GM20431 (cell line): Measurements from ENCODE around the gene MMGT1.
"Not testable (repeated sequence)": the region's sequence is repeated elsewhere in the genome, so short reads cannot be mapped to it uniquely, and the experiment has no call there.

ENCODE experiments used
- in situ Hi-C: fragments of 300-500 bp; cut with MseI, MboI; formaldehyde crosslinking; loops from one replicate; pipeline ENCODE4 v1.15.0; 2020; ENCODE audit warnings: low sequenced_read_pairs; ENCODE audit not compliant: unreplicated experiment

Gene MMGT1

DNA sequence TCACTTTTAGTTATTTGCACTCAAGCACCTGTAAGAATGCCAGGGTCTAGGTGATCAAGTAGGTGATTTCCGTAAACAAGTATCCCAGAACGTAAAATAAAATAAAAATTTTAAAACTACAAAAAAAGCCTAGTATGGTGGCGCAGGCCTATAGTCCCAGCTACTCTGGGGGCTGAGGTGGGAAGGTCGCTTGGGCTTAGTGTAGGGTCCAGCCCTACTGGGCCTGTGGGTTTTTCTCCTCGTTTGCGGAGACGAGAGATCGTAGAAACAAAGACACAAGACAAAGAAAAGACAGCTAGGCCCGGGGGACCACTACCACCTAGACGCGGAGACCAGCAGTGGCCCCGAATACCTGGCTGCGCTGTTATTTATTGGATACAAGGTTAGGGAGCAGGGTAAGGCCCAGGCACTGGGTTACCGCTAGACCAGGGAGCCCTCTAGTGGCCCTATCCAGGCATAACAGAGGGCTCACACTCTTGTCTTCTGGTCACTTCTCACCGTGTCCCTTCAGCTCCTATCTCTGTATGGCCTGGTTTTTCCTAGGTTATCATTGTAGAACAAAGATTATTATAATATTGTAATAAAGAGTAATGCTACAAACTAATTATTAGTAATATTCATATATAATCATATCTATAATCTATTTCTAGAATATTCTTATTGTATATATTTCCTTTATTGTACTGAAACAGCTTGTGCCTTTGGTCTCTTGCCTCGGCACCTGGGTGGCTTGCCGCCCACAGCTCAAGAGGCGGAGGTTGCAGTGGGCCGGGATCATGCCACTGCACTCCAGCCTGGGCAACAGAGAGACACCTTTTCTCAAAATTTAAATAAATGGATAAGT lies 41.9 kb downstream of the MMGT1 start:
- in situ Hi-C loops: no loop called here

DNA sequence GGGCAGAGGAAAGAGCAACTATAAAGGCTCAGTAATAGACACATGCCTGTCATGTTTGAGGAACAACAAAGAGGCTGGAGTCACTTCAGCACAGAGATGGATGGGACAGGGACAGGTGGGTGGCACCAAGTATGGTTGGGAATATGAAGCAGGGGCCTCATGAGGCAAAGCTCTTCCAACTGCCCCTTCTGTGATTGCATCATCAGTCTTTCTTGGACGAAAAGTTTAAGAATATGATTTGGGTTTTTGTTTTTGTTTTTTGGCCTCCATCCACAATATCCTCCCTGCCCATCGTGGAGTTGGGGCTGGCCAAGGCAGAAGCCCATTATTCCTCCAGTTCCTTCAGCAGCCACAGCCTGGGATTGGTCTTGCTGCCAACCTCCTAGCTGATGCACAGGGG lies 45.9 kb downstream of the MMGT1 start:
- in situ Hi-C loops: no loop called here

DNA sequence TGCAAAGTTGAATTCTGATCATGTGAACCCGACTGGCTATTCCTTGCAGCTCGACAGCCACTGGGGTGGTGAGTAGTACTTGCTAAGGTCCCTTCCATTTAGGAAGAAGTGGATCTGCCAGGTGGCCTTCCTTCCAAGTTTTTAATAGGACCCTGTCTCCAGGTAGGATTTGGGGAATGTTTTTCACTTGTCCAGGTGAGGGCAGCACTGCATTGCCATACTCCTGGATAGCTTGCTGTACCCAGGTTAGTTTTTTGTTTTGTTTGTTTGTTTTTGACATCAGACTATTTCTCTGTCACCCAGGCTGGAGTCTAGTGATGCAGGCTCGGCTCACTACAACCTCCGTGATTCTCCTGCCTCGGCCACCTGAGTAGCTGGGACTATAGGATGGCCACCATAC lies 50.4 kb downstream of the MMGT1 start:
- in situ Hi-C loops: no loop called here

DNA sequence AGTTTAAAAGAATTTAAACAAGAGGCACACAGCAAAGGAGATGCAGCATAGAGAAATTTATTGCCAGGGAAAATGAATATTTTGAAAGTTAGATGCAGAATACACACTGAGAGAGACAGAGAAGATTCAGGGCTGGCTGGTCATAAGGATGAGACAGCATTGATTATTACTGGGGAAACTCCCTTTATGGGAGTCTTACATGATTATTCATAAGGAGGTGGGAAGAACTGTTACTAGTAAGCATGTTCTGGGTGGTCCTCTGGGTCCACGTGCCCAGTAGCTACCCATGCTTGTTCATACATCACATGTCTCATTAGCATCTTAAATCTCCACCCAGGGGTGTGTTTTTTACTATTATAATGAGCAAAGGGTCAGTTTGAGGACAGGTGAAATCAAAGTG lies 53.3 kb downstream of the MMGT1 start:
- in situ Hi-C loops: not testable (repeated sequence)

DNA sequence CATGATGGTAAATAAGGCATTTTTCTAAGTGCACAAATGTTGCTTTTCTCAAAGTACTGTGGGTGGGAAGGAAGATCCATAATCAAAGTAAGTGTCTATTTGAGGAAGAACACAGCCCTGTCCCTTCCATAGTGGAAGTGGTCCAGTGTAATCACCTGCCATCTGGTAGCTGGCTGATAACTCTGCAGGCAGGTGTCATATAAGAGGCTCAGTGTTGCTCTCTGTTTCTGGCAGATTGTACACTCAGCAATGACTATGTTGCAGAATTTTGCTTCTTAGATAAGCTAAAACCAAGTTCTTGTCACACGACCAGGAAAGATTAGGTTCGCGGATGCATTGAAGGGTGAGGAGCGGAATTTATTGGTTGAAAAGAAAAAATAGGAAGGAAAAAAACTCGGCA lies 59.4 kb downstream of the MMGT1 start:
- in situ Hi-C loops: no loop called here
